Caki2 (cell line): Measurements from ENCODE around the gene ZNF143. TPM values are rescaled to one million over a fixed set of nuclear protein-coding genes. Genes with fewer than 3 reads are reported as not detected.
"Not testable (repeated sequence)": the region's sequence is repeated elsewhere in the genome, so short reads cannot be mapped to it uniquely, and the experiment has no call there.

Experiments
- DNase-seq: peaks from one replicate; pipeline ENCODE4 v3.0.0-alpha.2; 2015; ENCODE audit warnings: low read depth
- in situ Hi-C: cut with HindIII; loops from 2 replicates; pipeline ENCODE4 v1.10.0; 2016; ENCODE audit warnings: low sequenced_read_pairs, low pct_unique_long_range_greater_than_20kb, mixed read lengths
- total RNA-seq: library from RNA; depleted of rRNA; stranded (reverse); fragments of >200 nt; shearing (Covaris generic); gene quantifications from 2 replicates; pipeline ENCODE4 v1.2.3, GENCODE V29; 2014; ENCODE audit warnings: low replicate concordance

The ZNF143 gene
- total RNA-seq, 1 experiment from 2014 or later, result 15.2 TPM

GRCh38 chr11:9530020-9530621 is 69.3 kb downstream of the ZNF143 start:
- DNase-seq, result no peak
- in situ Hi-C loops, result no loop called here

DNA sequence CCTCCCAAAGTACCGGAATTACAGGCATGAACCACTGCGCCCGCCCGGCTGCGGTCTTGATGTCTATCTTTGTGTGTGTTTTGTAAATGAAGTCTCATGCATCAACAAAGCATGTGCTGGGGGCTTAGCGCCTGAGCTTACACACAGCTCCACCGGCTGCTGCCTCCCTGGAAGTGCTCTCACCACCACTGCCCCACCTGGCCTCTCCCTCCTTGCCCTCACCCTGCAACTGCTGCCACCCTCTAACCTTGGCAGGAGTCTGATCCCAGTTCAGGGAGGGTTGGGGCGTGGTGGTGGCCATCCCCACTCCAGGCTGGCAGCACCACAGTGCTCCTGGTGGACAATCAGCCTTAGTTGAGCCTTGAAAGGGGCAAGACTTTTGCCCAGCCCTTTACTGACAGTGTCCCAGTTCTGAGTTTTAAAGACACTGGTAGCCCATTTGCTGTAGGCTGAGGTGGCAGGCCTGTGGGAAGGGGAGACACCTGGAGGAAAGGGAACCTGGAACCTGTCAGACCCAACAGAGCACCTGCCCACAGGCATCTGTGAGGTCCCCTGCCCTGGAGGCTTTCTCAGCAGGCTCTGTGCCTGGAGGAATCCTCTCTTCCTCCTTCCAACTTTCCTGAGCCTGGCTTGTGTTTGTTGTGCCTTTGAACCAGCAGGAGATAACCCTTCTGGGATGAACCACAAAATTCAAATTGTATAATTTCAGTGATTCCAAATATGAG is 70.3 kb downstream of the ZNF143 start:
- in situ Hi-C loops, result no loop called here
- no peak for DNase-seq

DNA sequence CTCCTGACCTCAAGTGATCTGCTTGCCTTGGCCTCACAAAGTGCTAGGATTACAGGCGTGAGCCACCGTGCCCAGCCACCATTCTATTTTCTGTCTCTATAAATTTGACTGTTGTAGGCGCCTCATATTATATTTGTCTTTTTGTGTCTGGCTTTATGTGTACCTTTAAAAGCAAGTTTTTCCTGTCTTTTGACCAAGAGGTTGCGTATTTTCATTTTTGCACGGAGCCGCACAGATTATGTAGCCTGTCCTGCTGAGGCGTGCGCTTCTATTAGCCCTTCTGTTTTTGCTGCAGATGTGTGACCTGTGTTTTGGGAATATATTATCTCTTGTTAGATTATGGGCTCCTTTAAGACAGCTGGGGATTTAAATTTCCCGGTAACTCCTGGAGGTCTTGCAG is 72.2 kb downstream of the ZNF143 start:
- in situ Hi-C loops, result no loop called here
- DNase-seq, result no peak

- in situ Hi-C loops, result no loop called here
Observed at GRCh38 chr11:9533736-9534473, 73.1 kb downstream of the ZNF143 start.

DNA sequence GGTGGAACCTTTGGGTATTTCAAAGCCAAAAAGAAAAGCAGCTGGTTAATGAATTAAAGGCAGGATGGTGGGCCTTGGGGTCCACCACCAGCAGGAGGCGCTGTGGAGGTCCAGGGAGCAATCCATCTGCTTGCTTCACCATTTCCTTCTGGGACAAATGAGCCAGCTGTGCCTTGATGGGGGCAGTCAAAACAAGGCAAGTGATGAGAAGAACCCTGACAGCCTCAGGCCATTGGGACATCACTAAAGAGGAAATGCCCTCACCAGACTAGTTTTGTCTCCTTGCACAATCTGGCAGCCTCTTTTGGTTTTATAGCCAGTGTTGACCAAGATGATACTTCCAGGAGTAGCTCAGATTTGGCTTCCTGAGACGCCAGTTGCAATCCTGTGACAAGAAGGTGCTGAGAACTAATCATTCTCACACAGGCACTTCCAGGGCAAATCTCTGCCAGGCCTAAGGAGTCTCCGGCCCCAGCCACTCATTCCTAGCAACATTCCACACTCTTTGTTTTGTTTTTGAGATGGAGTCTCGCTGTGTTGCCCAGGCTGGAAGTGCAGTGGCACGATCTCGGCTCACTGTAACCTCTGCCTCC is 74.5 kb downstream of the ZNF143 start:
- in situ Hi-C loops, result no loop called here
- DNase-seq, result no peak

More at GRCh38 chr11:9533736-9534473, 73.1 kb downstream of the ZNF143 start:
- no peak for DNase-seq

DNA sequence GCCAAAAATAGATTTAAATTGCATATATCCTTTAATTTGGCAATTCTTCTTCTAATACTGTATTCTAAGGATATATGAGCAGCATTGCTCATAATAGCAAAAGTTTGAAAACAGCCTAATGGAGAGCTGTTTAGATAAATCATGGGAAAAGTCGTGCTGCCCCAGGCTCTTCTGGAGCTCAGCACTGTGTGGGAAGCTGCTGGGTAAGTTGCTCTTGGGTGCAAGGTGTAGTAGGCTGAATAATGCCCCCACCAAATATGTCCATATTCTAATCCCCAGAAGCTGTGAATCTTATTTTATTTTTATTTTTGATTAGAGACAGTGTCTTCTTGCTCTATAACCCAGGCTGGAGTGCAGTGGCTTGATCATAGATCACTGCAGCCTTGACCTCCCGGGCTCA is 77.7 kb downstream of the ZNF143 start:
- DNase-seq, result no peak
- in situ Hi-C loops, result no loop called here

DNA sequence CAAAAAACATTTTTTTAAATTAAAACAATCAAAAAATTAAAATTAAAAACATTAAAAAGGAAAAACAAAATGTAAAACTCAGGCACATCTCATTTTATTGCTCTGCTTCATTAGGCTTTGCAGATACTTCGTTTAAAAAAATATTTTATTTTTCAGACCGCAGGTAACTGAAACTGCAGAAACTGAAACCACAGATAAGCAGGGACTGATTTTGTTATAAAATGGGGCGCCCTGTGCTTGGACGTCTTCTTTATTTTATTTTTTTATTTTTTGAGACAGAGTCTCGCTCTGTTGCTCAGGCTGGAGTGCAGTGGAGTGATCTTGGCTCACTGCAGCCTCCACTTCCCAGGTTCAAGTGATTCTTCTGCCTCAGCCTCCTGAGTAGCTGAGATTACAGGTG is 88.4 kb downstream of the ZNF143 start:
- in situ Hi-C loops, DNase-seq: not testable (repeated sequence)

GRCh38 chr11:9550191-9550628 is 89.4 kb downstream of the ZNF143 start:
- in situ Hi-C loops, result no loop called here
- no peak for DNase-seq

- DNase-seq, result no peak
- in situ Hi-C loops, result no loop called here
Observed at GRCh38 chr11:9561279-9561982, 100.6 kb downstream of the ZNF143 start.

GRCh38 chr11:9562716-9563115 is 101.9 kb downstream of the ZNF143 start:
- no peak for DNase-seq

DNA sequence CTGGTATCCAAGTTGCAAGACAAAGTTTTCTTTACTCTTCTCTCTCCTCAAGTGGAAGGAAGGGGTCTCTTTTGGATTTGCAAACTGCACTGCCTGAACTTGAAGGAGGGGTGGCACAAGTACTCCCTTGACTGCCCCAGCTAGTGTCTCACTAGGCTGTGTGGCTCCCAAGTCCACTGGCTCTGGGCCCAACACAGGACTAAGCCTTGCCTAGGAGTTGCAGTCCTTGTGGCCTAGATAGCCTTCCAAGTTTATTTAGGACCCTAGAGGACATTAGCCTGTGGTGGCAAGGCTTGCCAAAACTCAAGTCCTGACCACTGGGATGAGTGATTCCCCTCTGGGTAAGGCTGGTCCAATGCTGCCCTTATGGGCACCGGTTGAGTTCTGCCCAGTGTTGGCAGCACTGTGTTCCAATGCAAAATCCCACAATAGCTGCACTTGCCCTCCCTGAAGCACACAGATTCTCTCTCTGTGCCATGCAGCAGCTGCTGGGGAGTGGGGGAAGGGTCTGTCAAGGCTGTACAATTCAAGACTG is 102.5 kb downstream of the ZNF143 start:
- no peak for DNase-seq
- in situ Hi-C loops, result no loop called here

More at GRCh38 chr11:9562716-9563115, 101.9 kb downstream of the ZNF143 start:
- in situ Hi-C loops, result no loop called here

- peak; percentile 99 for DNase-seq
- in situ Hi-C loops, result no loop called here
Observed at GRCh38 chr11:9565822-9566560, 105.2 kb downstream of the ZNF143 start.

GRCh38 chr11:9566561-9567063 is 105.8 kb downstream of the ZNF143 start:
- DNase-seq, result no peak
- in situ Hi-C loops, result no loop called here

GRCh38 chr11:9567401-9567800 is 106.6 kb downstream of the ZNF143 start:
- no peak for DNase-seq

DNA sequence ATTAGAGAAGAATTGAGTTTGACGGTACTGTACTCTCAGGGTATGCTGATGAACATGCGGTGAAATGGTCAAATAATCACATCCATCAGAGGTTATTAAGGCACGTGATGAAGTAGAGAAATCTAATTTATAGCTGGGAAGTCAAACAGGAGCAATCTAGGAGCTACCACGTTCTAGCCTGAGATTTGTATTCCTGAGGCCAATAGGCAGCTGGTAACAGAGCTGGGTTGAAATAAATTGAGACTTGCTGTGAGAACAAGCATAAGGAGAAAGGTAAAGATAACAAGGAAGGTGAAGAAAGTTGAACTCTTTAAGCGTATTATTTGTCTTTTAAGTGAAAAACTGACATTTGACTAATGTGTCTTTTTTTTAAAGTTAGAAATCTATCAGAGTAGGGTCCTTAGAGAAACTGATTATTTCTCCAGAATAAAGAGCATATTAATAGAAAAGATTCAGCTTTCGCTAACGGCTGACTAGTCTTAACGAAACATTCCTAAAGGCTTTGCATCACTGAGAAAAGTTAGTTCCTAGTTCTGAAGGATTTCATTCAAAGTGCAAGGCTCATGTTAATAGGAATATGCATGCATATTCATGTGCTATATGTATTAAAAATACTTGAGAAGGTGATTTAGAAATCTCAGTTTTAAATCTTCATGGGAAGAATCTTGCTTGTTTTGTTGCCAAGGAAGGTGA is 107.5 kb downstream of the ZNF143 start:
- in situ Hi-C loops, result no loop called here
- no peak for DNase-seq

More at GRCh38 chr11:9567401-9567800, 106.6 kb downstream of the ZNF143 start:
- in situ Hi-C loops, result no loop called here

DNA sequence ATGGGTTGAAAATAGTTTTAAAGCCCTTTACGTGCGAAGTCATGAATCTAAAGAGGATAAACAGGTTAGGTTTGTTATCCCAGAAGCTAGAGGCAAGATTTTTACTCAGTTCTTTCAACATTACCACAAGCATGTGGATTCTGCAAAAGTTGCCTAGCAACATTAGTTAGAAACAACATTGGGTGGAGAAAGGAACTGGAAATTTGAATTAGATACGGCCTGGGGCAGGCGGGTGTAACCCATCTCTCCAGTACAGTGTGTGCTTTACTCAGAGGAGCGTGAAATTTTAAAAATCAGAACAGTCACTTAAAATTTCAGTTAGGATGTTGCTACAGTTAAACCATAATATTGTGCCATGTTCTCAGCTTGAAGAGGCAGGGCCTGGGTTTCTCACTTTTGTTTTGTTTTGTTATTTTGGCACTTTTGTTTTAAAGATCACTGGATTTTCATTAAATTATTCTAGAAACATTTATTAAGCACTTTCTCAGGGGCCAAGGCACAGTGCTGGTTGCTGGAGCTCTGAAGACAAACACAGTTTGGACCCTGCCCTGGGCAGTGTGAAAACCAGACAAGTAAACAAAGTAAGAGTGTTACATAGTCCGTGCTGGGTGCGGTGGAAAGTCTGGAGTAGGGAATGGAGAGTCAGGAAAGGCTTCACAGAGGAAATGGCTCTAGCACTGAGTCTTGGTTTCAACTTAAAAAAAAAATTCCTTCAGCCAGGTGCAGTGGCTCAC is 108.2 kb downstream of the ZNF143 start:
- DNase-seq, result peak; percentile 96
- in situ Hi-C loops, result no loop called here
